ENCODE data around the gene PRR33.
A peak's percentile ranks its signal among the peaks of the same experiment; 100 is the strongest.

PRR33 gene

DNA sequence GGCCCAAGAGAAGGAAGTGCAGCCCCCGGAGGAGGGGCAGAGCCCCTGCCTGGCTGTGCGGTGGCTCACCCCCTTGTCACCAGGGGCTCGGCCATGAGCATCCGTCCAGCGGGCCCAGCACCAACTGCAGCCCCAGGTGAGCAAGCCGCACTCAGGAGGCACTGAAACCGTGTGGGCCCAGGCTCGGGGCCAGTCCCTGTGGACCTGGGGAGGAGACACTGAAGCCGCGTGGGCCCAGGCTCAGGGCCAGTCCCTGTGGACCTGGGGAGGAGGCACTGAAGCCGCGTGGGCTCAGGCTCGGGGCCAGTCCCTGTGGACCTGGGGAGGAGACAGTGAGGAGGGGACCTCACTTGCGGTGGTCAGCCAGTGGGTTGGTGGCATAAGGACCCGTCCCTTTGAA, 24.9 kb downstream of the PRR33 start:
- DNase-seq (ENCODE audit: insufficient read length, low spot score) (no peak), FAIRE-seq (no peak)

DNA sequence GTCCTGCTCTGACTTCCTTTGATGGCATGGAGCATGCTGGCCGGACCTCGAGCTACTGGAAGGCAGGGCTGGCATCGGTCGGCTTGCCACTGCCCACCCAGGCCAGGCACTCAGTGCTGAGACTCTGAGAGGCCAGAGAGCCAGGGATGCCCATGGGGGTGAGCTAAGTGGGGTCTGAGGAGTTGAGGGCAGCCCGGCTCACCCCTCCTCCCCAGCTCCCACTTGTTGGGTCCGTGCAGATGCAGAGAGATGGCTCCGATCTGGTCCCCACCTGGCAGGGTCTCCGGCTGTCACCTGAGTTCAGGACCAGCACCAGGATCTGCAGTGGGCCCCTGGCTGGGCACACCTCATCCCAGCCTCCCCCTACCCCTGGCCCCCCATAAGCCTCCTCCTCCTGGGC, 25.5 kb downstream of the PRR33 start:
- FAIRE-seq = no peak
- DNase-seq (ENCODE audit: insufficient read length, low spot score) = no peak

GRCh38 chr11:1864831-1865665, 26.6 kb downstream of the PRR33 start:
- no peak for FAIRE-seq
- no peak for DNase-seq (ENCODE audit: insufficient read length, low spot score)

- DNase-seq (ENCODE audit: insufficient read length, low spot score) (no peak), FAIRE-seq (no peak)
These were observed 27.5 kb downstream of the PRR33 start for GRCh38 chr11:1864231-1864630.

- DNase-seq (ENCODE audit: insufficient read length, low spot score) = no peak
- no peak for FAIRE-seq
These were observed 28.1 kb downstream of the PRR33 start for GRCh38 chr11:1863352-1864216.

- DNase-seq (ENCODE audit: insufficient read length, low spot score) (no peak), FAIRE-seq (no peak)
These were observed 28.9 kb downstream of the PRR33 start for GRCh38 chr11:1862588-1863351.

DNA sequence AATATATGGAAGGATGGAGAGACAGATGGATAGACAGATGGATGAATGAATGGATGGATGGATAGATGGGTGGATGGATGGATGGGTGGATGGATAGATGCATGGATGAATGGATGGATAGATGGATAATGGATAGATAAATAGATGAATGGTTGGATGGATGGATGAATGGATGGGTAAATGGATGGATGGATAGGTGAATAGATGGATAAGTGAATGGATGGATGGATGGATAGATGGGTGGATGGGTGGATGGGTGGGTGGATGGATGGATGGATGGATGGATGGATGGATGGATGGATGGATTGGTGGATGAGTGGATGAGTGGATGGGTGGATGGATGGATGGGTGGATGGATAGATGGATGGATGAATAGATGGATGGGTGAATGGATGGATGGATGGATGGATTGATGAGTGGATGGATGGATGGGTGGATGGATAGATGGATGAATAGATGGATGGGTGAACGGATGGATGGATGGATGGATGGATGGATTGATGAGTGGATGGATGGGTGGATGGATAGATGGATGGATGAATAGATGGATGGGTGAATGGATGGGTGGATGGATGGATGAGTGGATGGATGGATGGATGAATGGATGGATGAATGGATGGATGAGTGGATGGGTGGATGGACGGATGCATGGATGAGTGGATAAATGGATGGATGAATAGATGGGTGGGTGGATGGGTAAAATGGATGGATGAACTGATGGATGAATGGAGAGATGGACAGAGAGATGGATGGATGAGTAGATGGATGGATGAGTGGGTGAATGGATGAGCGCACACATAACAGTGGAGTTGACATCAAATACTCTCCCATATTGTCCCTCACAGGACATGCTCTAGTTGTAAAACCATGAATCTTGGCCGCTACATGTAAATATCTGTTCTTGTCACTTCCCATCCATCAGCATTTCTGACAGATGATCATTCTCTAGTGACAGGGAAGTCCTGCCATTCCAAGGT, 30.0 kb downstream of the PRR33 start:
- no peak for DNase-seq (ENCODE audit: insufficient read length, low spot score)
- FAIRE-seq = no peak

- DNase-seq (ENCODE audit: insufficient read length, low spot score) = no peak
- FAIRE-seq = no peak
These were observed 31.6 kb downstream of the PRR33 start for GRCh38 chr11:1860108-1860507.

DNA sequence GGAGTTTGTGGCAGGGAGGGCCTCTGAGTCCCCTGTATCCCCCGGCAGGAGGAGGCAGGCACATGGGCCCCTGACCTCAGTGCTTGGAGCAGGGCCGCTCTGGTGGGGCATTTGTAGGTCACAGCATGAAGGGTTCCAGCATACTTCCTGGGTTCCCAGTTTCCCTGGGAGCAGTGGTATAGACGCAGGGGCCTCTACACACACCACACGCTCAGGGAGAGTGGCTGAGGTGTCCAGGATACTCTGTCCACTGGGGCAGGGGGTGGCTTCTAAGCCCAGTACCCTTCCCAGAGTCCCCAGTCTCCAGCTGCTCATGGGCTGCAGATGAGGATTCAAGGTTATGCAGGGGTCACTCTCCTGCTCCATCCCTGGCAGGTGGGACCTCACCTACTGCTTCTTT, 32.7 kb downstream of the PRR33 start:
- DNase-seq (ENCODE audit: insufficient read length, low spot score) (no peak), FAIRE-seq (no peak)

- FAIRE-seq (no peak), DNase-seq (ENCODE audit: insufficient read length, low spot score) (no peak)
These were observed 33.1 kb downstream of the PRR33 start for GRCh38 chr11:1858576-1858975.

GRCh38 chr11:1858154-1858553, 33.5 kb downstream of the PRR33 start:
- FAIRE-seq = no peak
- DNase-seq (ENCODE audit: insufficient read length, low spot score) = no peak

- DNase-seq (ENCODE audit: insufficient read length, low spot score) (no peak), FAIRE-seq (no peak)
These were observed 34.6 kb downstream of the PRR33 start for GRCh38 chr11:1857064-1857463.

- FAIRE-seq (no peak), DNase-seq (ENCODE audit: insufficient read length, low spot score) (no peak)
These were observed 35.2 kb downstream of the PRR33 start for GRCh38 chr11:1856306-1857005.

DNA sequence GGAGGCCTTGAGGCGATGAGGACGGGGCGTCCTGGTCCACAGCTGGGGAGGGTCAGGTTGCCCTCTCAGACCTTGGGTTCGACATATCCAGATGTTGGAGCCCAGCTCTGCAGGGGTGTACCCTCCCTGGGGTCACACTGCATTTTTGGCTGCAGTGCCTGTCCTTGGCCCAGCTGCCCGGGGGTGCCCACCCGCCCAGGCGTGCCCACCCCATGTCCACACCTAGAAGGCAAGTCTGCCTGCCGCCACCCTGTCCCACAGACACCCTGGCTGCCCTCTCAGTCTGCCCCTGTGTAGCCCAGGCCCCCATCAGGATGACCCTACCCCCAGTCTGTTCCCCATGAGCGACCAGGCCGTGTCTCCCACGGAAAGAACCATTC, 35.8 kb downstream of the PRR33 start:
- FAIRE-seq = no peak

GRCh38 chr11:1854949-1855885, 36.5 kb downstream of the PRR33 start:
- FAIRE-seq (peak; percentile 98), DNase-seq (ENCODE audit: insufficient read length, low spot score) (peak; percentile 87)

More for the DNA sequence above, 35.8 kb downstream of the PRR33 start:
- DNase-seq (ENCODE audit: insufficient read length, low spot score) = no peak

GRCh38 chr11:1854132-1854948, 37.4 kb downstream of the PRR33 start:
- FAIRE-seq (no peak), DNase-seq (ENCODE audit: insufficient read length, low spot score) (peak; percentile 69)

DNA sequence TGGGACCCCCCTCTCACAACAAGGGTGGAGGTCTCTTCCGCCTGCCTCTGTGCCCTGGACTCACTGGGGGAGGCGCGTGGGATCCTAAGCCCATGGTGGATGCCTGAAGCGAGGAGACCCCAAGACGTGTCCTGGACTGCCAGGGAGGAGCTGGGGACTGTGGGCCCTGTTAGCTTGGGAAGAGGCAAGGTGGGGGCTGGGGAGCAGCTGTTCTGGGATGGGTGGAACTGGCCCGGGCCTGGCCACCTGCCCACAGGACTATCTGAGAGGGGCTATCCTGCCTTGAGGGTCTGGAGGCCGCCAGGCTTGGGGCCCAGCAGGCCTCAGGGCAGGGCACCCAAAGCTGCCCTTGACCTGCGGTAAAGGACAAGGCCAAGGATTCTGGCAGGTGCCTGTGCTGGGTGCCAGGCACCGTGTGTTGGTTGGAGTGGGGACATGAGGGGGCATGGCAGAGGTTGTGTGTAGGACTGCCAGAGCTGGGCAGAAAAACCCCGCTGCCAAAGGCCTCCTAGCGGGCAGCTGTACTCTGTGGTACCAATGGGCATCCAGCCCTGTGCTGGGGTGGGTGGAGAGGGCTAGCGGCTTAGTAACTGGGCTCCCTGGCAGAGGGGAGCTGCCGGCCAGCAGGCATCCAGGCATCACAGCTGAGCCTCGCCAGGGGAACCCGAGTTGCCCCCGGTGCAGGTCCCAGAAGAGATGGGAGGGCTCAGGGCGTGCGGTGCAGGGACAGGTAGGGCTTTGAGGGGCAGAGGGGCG, 38.1 kb downstream of the PRR33 start:
- no peak for DNase-seq (ENCODE audit: insufficient read length, low spot score)
- FAIRE-seq = peak; percentile 51
